Esophagus squamous epithelium (tissue), 5 donors: ENCODE measurements around the gene HIGD1B. TPM values are rescaled to one million over a fixed set of nuclear protein-coding genes. Genes with fewer than 3 reads are reported as not detected.

Experiments
- DNase-seq: peaks from one replicate; lab custom pipeline; 2025; lab: John Stamatoyannopoulos, UW
- H3K27ac ChIP-seq, 4 donors: fragments of 200-600 bp; sonication (generic); one replicate each; pipeline ENCODE4 v1.5.1; 2016 to 2019; ENCODE audit warnings: mild to moderate bottlenecking in 1 of 4
- H3K27me3 ChIP-seq, 4 donors: fragments of 200-600 bp; sonication (generic); 1 replicate in 3 of 4; 2 replicates in 1 of 4; pipeline versions ENCODE4 v1.5.1 to v1.6.0; 2017 to 2021; ENCODE audit warnings: antibody characterized with exemption in 1 of 4
- H3K36me3 ChIP-seq, 3 donors: fragments of 200-600 bp; sonication (generic); one replicate each; pipeline ENCODE4 v1.5.1; 2016 to 2019
- H3K4me1 ChIP-seq, 3 donors: fragments of 200-600 bp; sonication (generic); one replicate each; pipeline ENCODE4 v1.5.1; 2017 to 2019
- H3K4me3 ChIP-seq, 4 donors: fragments of 200-600 bp; sonication (generic); 1 replicate in 3 of 4; 2 replicates in 1 of 4; pipeline ENCODE4 v1.5.1; 2016 to 2019; ENCODE audit warnings: mild to moderate bottlenecking in 2 of 4, moderate library complexity in 1 of 4
- H3K9me3 ChIP-seq, 3 donors: fragments of 200-600 bp; sonication (generic); one replicate each; pipeline ENCODE4 v1.5.1; 2016 to 2019
- CTCF ChIP-seq, 6 experiments: fragments of 450-650 bp in 4 of 6; fragments of 200-600 bp in 2 of 6; sonication (generic) in 2 of 6; IDR thresholded peaks; one replicate each; pipeline ENCODE4 v1.5.1; 2016 to 2019; ENCODE audit warnings: antibody characterized with exemption in 6 of 6, mild to moderate bottlenecking in 4 of 6, moderate library complexity in 4 of 6
- POLR2A ChIP-seq, 4 donors: fragments of 450-650 bp; IDR thresholded peaks; one replicate each; pipeline ENCODE4 v1.6.1; 2017; ENCODE audit warnings: antibody characterized with exemption in 4 of 4, mild to moderate bottlenecking in 4 of 4, moderate library complexity in 3 of 4
- WGBS, 2 donors: methylation state at CpG; one replicate each; pipeline ENCODE4 v1.1.5; 2018; 5-methylcytosine and 5-hydroxymethylcytosine counted together
- intact Hi-C: fragments of 100-400 bp; cut with DNase I; formaldehyde crosslinking; loops from one replicate; pipeline ENCODE4 v1.15.0; 2022
- total RNA-seq, 4 donors: library from RNA; depleted of rRNA; stranded (reverse); fragments of >200 nt; gene quantifications; one replicate each; pipeline ENCODE4 v1.1.0, GENCODE V29; 2016
- donor health status: DM: yes; HTN: yes; CAD: no.

Gene HIGD1B
- total RNA-seq, 4 donors from 2014 or later, result 1.5 to 5.5 (median 2.3) TPM; not detected in 1

DNA sequence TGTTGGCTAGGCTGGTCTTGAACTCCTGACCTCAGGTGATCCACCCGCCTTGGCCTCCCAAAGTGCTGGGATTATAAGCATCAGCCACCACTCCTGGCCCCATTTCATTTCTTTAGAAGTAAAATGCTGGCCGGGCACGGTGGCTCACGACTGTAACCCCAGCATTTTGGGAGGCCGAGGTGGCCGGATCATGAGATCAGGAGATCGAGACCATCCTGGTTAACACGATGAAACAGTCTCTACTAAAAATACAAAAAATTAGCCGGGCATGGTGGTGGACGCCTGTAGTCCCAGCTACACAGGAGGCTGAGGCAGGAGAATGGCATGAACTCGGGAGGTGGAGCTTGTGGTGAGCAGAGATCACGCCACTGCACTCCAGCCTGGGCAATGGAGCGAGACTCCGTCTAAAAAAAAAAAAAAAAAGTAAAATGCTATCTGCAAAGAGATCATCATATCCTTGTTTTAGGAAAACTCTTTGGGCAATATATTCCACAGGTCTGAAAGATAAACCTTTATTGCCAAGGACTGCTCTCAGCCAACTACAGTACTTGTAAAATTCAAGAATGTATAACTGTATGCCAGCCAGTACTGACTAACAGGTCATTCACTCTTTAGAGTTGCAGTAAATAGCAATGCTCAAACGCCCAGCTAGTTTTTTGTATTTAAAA lies 21.4 kb upstream of the HIGD1B start:
- 81% methylated on average over 11 to 13 of the region's 15 CpGs for WGBS, 2 donors
- H3K4me1 ChIP-seq, result peaks cover 6 to 26% (median 17%) of the 10 kb centered on the region in 3 donors
- H3K27me3 ChIP-seq, result peaks cover 2 to 76% (median 20%) of the 10 kb centered on the region in 4 donors
- no peaks in the 10 kb centered on the region for H3K36me3 ChIP-seq
- H3K9me3 ChIP-seq, result no peaks in the 10 kb centered on the region
- H3K4me3 ChIP-seq, result no peak overlapping the region
- no peak for DNase-seq
- no peak overlapping the region for H3K27ac ChIP-seq
- intact Hi-C loops, result no loop called here
- TF ChIP-seq POLR2A (IDR thresholded peaks at IDR 0.05) (no peak), CTCF (IDR thresholded peaks at IDR 0.05) (no peak)

- intact Hi-C loops, result no loop called here
- WGBS, 2 donors, result 32 to 43% methylated on average over 1 of the region's 1 CpG
- Histone ChIP-seq H3K27ac (no peak overlapping the region), H3K4me3 (peak overlapping the region in 1 of 4 donors; percentile 62), H3K36me3 (no peaks in the 10 kb centered on the region), H3K9me3 (no peaks in the 10 kb centered on the region), H3K27me3 (peaks cover 5 to 92% (median 20%) of the 10 kb centered on the region in 4 donors), H3K4me1 (peaks cover 6 to 22% (median 17%) of the 10 kb centered on the region in 3 donors)
- DNase-seq, result no peak
- no peak for TF ChIP-seq CTCF (IDR thresholded peaks at IDR 0.05)
- TF ChIP-seq POLR2A (IDR thresholded peaks at IDR 0.05), result no peak
Measured at GRCh38 chr17:44827863-44828262, 19.8 kb upstream of the HIGD1B start.

DNA sequence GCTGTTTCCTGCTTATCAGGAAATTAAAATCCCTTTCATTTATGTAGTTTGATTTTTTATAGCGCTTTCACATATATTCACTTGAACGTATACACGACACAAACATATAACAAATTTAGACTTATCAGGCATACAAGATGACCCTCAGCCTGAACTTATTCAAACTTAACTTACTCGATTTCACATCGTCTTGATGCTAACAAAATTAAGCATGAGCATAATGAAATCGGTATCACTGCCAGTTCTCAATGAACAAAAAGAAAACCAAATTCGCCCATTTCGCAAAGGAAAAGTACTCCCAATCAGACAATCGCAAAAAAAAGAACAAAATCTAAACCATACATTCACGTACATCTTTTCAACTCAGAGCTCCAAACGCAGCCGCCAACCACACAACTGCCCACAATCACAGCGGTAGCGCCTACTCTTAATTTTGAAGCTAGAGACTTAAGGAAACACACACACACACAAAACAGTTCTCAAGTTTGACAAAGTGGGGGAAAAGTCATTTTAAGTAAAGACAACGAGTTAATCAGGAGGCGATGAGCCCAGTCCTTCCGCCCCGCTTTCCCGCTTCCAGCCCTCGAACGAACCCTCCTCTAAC lies 18.7 kb upstream of the HIGD1B start:
- H3K27me3 ChIP-seq, result peaks cover 5 to 94% (median 20%) of the 10 kb centered on the region in 4 donors
- H3K4me3 ChIP-seq, result peak overlapping the region; percentile 37 to 70 (median 50)

GRCh38 chr17:44829523-44830358 lies 17.9 kb upstream of the HIGD1B start, which contains the start of gene GJC1:
Gene GJC1 (minus strand): TSS chr17:44830287. CDS start chr17:44805817, 24,470 bp downstream.
- no peak for DNase-seq
- Histone ChIP-seq H3K9me3 (no peaks in the 10 kb centered on the region), H3K4me1 (peaks cover 6 to 22% (median 17%) of the 10 kb centered on the region in 3 donors), H3K4me3 (peak within 1 kb of the TSS; percentile 37 to 70 (median 50)), H3K27ac (peak within 1 kb of the TSS; percentile 72 to 90 (median 81)), H3K27me3 (peaks cover 5 to 93% (median 20%) of the 10 kb centered on the region in 4 donors), H3K36me3 (no peaks in the 10 kb centered on the region)
- WGBS, 2 donors, result 2% methylated on average over 52 of the region's 123 CpGs; no CpG with 5 or more reads in 1 of the 2 donors
- intact Hi-C loops, result no loop called here
- TF ChIP-seq POLR2A (IDR thresholded peaks at IDR 0.05) (peak in 1 of 4 donors; percentile 8), CTCF (IDR thresholded peaks at IDR 0.05) (no peak)

More for the DNA sequence above, 18.7 kb upstream of the HIGD1B start:
- 5 to 8% methylated on average over 18 to 21 of the region's 21 CpGs for WGBS, 2 donors
- H3K36me3 ChIP-seq, result no peaks in the 10 kb centered on the region
- H3K27ac ChIP-seq, result peak overlapping the region; percentile 64 to 90 (median 81)
- no peak for TF ChIP-seq POLR2A (IDR thresholded peaks at IDR 0.05)
- TF ChIP-seq CTCF (IDR thresholded peaks at IDR 0.05), result no peak
- no peak for DNase-seq
- H3K9me3 ChIP-seq, result no peaks in the 10 kb centered on the region
- peaks cover 6 to 22% (median 17%) of the 10 kb centered on the region in 3 donors for H3K4me1 ChIP-seq
- intact Hi-C loops, result no loop called here
